Measurements from ENCODE around the gene IGSF11. TPM values are rescaled to one million over a fixed set of nuclear protein-coding genes. Genes with fewer than 3 reads are reported as not detected.
"Not testable (repeated sequence)": the region's sequence is repeated elsewhere in the genome, so short reads cannot be mapped to it uniquely, and the experiment has no call there.

The IGSF11 gene
- total RNA-seq, 4 donors from 2014 or later, result 0.27 to 0.95 (median 0.59) TPM

DNA sequence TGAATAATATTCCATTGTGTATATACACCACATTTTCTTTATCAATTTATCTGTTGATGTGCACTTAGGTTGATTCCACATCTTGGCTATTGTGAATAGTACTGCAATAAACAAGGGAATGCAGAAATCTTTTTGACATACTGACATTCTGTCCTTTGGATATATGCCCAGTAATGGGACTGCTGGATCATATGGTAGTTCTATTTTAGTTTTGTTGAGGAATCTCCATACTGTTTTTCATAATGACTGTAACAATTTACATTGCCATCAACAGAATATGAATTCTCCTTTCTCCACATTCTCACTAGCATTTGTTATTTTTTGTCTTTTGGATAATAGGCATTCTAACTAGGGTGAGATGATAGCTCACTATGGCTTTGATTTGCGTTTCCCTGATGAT is 174.7 kb downstream of the IGSF11 start:
- in situ Hi-C loops (cut with MboI; ENCODE audit: low pct_ligation_motif_present in 1 of 4, low pct_unique_long_range_greater_than_20kb in 1 of 4, low sequenced_read_pairs in 3 of 4) (no loop called here), intact Hi-C loops (cut with DNase I; ENCODE audit: low total_unique reads) (no loop called here)
- Histone ChIP-seq H3K4me1 (no peaks in the 10 kb centered on the region), H3K9me3 (peaks cover 0 to 5% of the 10 kb centered on the region in 2 donors), H3K27ac (no peak overlapping the region), H3K36me3 (no peaks in the 10 kb centered on the region), H3K27me3 (no peaks in the 10 kb centered on the region), H3K4me3 (no peak overlapping the region)
- WGBS, 2 donors (ENCODE audit: low coverage in 1 of 2), result 73 to 86% methylated on average over 1 of the region's 1 CpG
- TF ChIP-seq POLR2AphosphoS5 (IDR thresholded peaks at IDR 0.05), result no peak
- TF ChIP-seq, protein P1, sequence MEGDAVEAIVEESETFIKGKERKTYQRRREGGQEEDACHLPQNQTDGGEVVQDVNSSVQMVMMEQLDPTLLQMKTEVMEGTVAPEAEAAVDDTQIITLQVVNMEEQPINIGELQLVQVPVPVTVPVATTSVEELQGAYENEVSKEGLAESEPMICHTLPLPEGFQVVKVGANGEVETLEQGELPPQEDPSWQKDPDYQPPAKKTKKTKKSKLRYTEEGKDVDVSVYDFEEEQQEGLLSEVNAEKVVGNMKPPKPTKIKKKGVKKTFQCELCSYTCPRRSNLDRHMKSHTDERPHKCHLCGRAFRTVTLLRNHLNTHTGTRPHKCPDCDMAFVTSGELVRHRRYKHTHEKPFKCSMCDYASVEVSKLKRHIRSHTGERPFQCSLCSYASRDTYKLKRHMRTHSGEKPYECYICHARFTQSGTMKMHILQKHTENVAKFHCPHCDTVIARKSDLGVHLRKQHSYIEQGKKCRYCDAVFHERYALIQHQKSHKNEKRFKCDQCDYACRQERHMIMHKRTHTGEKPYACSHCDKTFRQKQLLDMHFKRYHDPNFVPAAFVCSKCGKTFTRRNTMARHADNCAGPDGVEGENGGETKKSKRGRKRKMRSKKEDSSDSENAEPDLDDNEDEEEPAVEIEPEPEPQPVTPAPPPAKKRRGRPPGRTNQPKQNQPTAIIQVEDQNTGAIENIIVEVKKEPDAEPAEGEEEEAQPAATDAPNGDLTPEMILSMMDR (IDR thresholded peaks at IDR 0.05), result no peak
- TF ChIP-seq EP300 (IDR thresholded peaks at IDR 0.05; ENCODE audit: low read depth), result no peak
- TF ChIP-seq POLR2A (IDR thresholded peaks at IDR 0.05), result no peak
- DNase-seq, result no peak

DNA sequence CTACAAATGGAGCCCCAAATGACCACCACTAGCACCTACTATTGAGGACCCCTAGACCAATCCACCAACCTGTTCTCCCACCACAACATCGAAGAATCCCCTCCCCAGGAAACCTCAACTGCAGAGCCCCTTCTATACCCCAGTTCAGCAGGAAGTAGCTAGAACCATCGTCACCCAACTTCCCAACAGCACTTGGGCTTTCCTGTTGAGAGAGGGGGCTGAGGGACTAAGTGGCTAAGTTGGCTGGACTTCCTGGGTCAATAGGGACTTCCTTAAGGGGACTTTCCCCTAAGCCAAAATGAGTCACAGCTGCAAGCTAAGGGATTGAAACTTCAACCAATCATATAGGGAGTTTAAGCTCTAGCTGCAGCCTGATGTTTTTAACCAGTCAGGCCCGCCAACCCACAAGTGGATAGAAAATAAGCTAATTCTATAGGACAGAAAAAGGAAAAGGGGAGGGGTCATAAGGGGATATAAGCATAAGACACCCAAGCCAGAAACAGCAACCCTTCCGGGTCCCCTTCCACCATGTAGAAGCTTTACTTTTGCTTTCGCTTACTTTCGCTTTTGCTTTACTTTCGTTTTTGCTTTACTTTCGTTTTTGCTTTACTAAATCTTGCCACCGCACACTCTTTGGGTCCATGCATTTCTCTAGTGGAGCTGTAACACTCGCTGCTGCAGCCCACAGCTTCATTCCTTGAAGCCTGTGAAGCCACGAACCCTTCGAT is 183.0 kb downstream of the IGSF11 start:
- DNase-seq; H3K9me3 ChIP-seq; H3K27ac ChIP-seq; H3K27me3 ChIP-seq; H3K4me3 ChIP-seq; H3K4me1 ChIP-seq; H3K36me3 ChIP-seq; intact Hi-C loops (cut with DNase I; ENCODE audit: low total_unique reads); in situ Hi-C loops (cut with MboI; ENCODE audit: low pct_ligation_motif_present in 1 of 4, low pct_unique_long_range_greater_than_20kb in 1 of 4, low sequenced_read_pairs in 3 of 4): not testable (repeated sequence)
- WGBS, 2 donors (ENCODE audit: low coverage in 1 of 2), result 75 to 81% methylated on average over 10 to 12 of the region's 12 CpGs

- Histone ChIP-seq H3K9me3 (no peaks in the 10 kb centered on the region), H3K4me1 (no peaks in the 10 kb centered on the region), H3K27ac (no peak overlapping the region), H3K27me3 (no peaks in the 10 kb centered on the region), H3K36me3 (no peaks in the 10 kb centered on the region), H3K4me3 (no peak overlapping the region)
- in situ Hi-C loops (cut with MboI; ENCODE audit: low pct_ligation_motif_present in 1 of 4, low pct_unique_long_range_greater_than_20kb in 1 of 4, low sequenced_read_pairs in 3 of 4) (no loop called here), intact Hi-C loops (cut with DNase I; ENCODE audit: low total_unique reads) (no loop called here)
- 89 to 90% methylated on average over 10 of the region's 10 CpGs for WGBS, 2 donors (ENCODE audit: low coverage in 1 of 2)
- DNase-seq, result no peak
- TF ChIP-seq EP300 (IDR thresholded peaks at IDR 0.05; ENCODE audit: low read depth), result no peak
- no peak for TF ChIP-seq POLR2AphosphoS5 (IDR thresholded peaks at IDR 0.05)
- TF ChIP-seq, protein P1 (IDR thresholded peaks at IDR 0.05), result no peak
- no peak for TF ChIP-seq POLR2A (IDR thresholded peaks at IDR 0.05)
Observed at GRCh38 chr3:118850687-118851086, 184.0 kb downstream of the IGSF11 start.

Other genes starting within 250 kb of the IGSF11 start
- gene TEX55, start 111.3 kb upstream of the IGSF11 start, total RNA-seq, result not detected
- under 1 TPM in 1 of 4 donors, not detected in 3; 0.95 TPM for gene UPK1B, start 138.8 kb upstream of the IGSF11 start, total RNA-seq
- 10 to 100 TPM; 27.7 to 54.2 (median 52.0) TPM for gene B4GALT4, start 206.0 kb upstream of the IGSF11 start, total RNA-seq